Measurements from ENCODE around the gene ADGRG6. TPM values are rescaled to one million over a fixed set of nuclear protein-coding genes. Genes with fewer than 3 reads are reported as not detected.

Gene ADGRG6
- total RNA-seq, 4 donors from 2014 or later, result 15.7 to 75.2 (median 19.2) TPM

- no peak for DNase-seq
- Histone ChIP-seq H3K4me1 (no peaks in the 10 kb centered on the region), H3K27ac (no peak overlapping the region), H3K4me3 (no peak overlapping the region), H3K9me3 (no peaks in the 10 kb centered on the region), H3K27me3 (no peaks in the 10 kb centered on the region), H3K36me3 (no peaks in the 10 kb centered on the region)
- 82 to 83% methylated on average over 1 of the region's 1 CpG for WGBS, 2 donors (ENCODE audit: low coverage in 1 of 2)
- no peak for TF ChIP-seq POLR2AphosphoS5 (IDR thresholded peaks at IDR 0.05)
- TF ChIP-seq CTCF (IDR thresholded peaks at IDR 0.05), result no peak
- intact Hi-C loops (cut with DNase I; ENCODE audit: low total_unique reads), result no loop called here
- in situ Hi-C loops (cut with MboI; ENCODE audit: low pct_ligation_motif_present in 1 of 4, low pct_unique_long_range_greater_than_20kb in 1 of 4, low sequenced_read_pairs in 3 of 4), result no loop called here
Measured at GRCh38 chr6:142294679-142295078, 7.1 kb upstream of the ADGRG6 start.

GRCh38 chr6:142296975-142297604 is 4.7 kb upstream of the ADGRG6 start:
- TF ChIP-seq EP300 (IDR thresholded peaks at IDR 0.05; ENCODE audit: low read depth) (no peak), CTCF (IDR thresholded peaks at IDR 0.05) (no peak), POLR2A (IDR thresholded peaks at IDR 0.05) (no peak), POLR2AphosphoS5 (IDR thresholded peaks at IDR 0.05) (no peak)
- intact Hi-C loops (cut with DNase I; ENCODE audit: low total_unique reads) (no loop called here), in situ Hi-C loops (cut with MboI; ENCODE audit: low pct_ligation_motif_present in 1 of 4, low pct_unique_long_range_greater_than_20kb in 1 of 4, low sequenced_read_pairs in 3 of 4) (no loop called here)
- 86% methylated on average over 2 of the region's 2 CpGs; no CpG with 5 or more reads in 1 of the 2 donors for WGBS, 2 donors (ENCODE audit: low coverage in 1 of 2)
- Histone ChIP-seq H3K27ac (no peak overlapping the region), H3K36me3 (no peaks in the 10 kb centered on the region), H3K4me3 (no peak overlapping the region), H3K9me3 (no peaks in the 10 kb centered on the region), H3K4me1 (peaks cover 0 to 12% (median 5%) of the 10 kb centered on the region in 4 donors), H3K27me3 (peaks cover 6% of the 10 kb centered on the region)
- DNase-seq, result no peak

- WGBS, 2 donors (ENCODE audit: low coverage in 1 of 2), result 90 to 91% methylated on average over 1 to 3 of the region's 3 CpGs
- H3K4me3 ChIP-seq, result no peak overlapping the region
- no peaks in the 10 kb centered on the region for H3K36me3 ChIP-seq
- in situ Hi-C loops (cut with MboI; ENCODE audit: low pct_ligation_motif_present in 1 of 4, low pct_unique_long_range_greater_than_20kb in 1 of 4, low sequenced_read_pairs in 3 of 4), result no loop called here
- no peak overlapping the region for H3K27ac ChIP-seq
- TF ChIP-seq EP300 (IDR thresholded peaks at IDR 0.05; ENCODE audit: low read depth), result no peak
- no peak for DNase-seq
- no peaks in the 10 kb centered on the region for H3K9me3 ChIP-seq
- H3K27me3 ChIP-seq, result peaks cover 6% of the 10 kb centered on the region
- intact Hi-C loops (cut with DNase I; ENCODE audit: low total_unique reads), result no loop called here
- peaks cover 0 to 12% (median 5%) of the 10 kb centered on the region in 4 donors for H3K4me1 ChIP-seq
Measured at GRCh38 chr6:142297605-142297995, 4.2 kb upstream of the ADGRG6 start.

GRCh38 chr6:142297996-142298753 is 3.6 kb upstream of the ADGRG6 start:
- intact Hi-C loops (cut with DNase I; ENCODE audit: low total_unique reads), result no loop called here
- no peak for DNase-seq
- H3K27me3 ChIP-seq, result peaks cover 6% of the 10 kb centered on the region

More at GRCh38 chr6:142297996-142298753, 3.6 kb upstream of the ADGRG6 start:
- no peaks in the 10 kb centered on the region for H3K36me3 ChIP-seq
- H3K9me3 ChIP-seq, result no peaks in the 10 kb centered on the region
- in situ Hi-C loops (cut with MboI; ENCODE audit: low pct_ligation_motif_present in 1 of 4, low pct_unique_long_range_greater_than_20kb in 1 of 4, low sequenced_read_pairs in 3 of 4), result no loop called here
- no peak overlapping the region for H3K4me3 ChIP-seq
- TF ChIP-seq EP300 (IDR thresholded peaks at IDR 0.05; ENCODE audit: low read depth) (no peak), POLR2AphosphoS5 (IDR thresholded peaks at IDR 0.05) (no peak), CTCF (IDR thresholded peaks at IDR 0.05) (no peak), POLR2A (IDR thresholded peaks at IDR 0.05) (no peak)
- peaks cover 0 to 12% (median 5%) of the 10 kb centered on the region in 4 donors for H3K4me1 ChIP-seq
- WGBS, 2 donors (ENCODE audit: low coverage in 1 of 2), result 63 to 88% methylated on average over 3 of the region's 3 CpGs
- no peak overlapping the region for H3K27ac ChIP-seq
